SK-N-SH (cell line): Measurements from ENCODE around the gene IL12RB1.

Source experiments
- EP300 ChIP-seq, 2 experiments: IDR thresholded peaks; 2 replicates each; pipeline versions ENCODE4 v1.4.0 to v1.6.1; 2012; ENCODE audit warnings: borderline replicate concordance in 1 of 2, low read depth in 1 of 2, low read length in 1 of 2
- GABPA ChIP-seq: IDR thresholded peaks from 2 replicates; pipeline ENCODE4 v1.4.0; 2012; ENCODE audit warnings: low read depth, mild to moderate bottlenecking
- IRF3 ChIP-seq: fragments of 150-350 bp; IDR thresholded peaks from 2 replicates; pipeline ENCODE4 v1.6.1; 2016; ENCODE audit warnings: mild to moderate bottlenecking, low read depth, low read length
- JUND ChIP-seq: IDR thresholded peaks from 2 replicates; pipeline ENCODE4 v1.4.0; 2012
- MXI1 ChIP-seq: IDR thresholded peaks from 2 replicates; pipeline ENCODE4 v1.6.1; 2012; ENCODE audit warnings: mild to moderate bottlenecking, low read depth, low read length, improper control_type of control experiment
- NRF1 ChIP-seq: IDR thresholded peaks from 2 replicates; pipeline ENCODE4 v1.6.1; 2012; ENCODE audit warnings: low read depth, mild to moderate bottlenecking, low read length
- POLR2AphosphoS5 ChIP-seq: IDR thresholded peaks from 2 replicates; pipeline ENCODE4 v1.6.1; 2012; ENCODE audit warnings: low read depth, low read length
- RCOR1 ChIP-seq: fragments of 150-350 bp; IDR thresholded peaks from 2 replicates; pipeline ENCODE4 v1.6.1; 2017; ENCODE audit warnings: antibody characterized with exemption, low read length
- REST ChIP-seq: IDR thresholded peaks from 2 replicates; pipeline ENCODE4 v1.6.1; 2012; ENCODE audit warnings: mild to moderate bottlenecking, low read depth, low read length, moderate library complexity
- SMC3 ChIP-seq: IDR thresholded peaks from 2 replicates; pipeline ENCODE4 v1.6.1; 2012; ENCODE audit warnings: low read depth, low read length, improper control_type of control experiment
- TCF12 ChIP-seq: IDR thresholded peaks from 2 replicates; pipeline ENCODE4 v1.4.0; 2012
- ZBTB33 ChIP-seq: IDR thresholded peaks from 2 replicates; pipeline ENCODE4 v1.4.0; 2012; ENCODE audit warnings: low read depth, borderline replicate concordance
- TF ChIP-seq, protein P1 (sequence below): fragments of 200-600 bp; sonication (generic); IDR thresholded peaks from 2 replicates; pipeline ENCODE4 v1.6.1; 2017; ENCODE audit warnings: antibody characterized with exemption, mild to moderate bottlenecking, moderate library complexity

GRCh38 chr19:18041054-18041453, 45.7 kb downstream of the IL12RB1 start:
- TF ChIP-seq, protein P1, sequence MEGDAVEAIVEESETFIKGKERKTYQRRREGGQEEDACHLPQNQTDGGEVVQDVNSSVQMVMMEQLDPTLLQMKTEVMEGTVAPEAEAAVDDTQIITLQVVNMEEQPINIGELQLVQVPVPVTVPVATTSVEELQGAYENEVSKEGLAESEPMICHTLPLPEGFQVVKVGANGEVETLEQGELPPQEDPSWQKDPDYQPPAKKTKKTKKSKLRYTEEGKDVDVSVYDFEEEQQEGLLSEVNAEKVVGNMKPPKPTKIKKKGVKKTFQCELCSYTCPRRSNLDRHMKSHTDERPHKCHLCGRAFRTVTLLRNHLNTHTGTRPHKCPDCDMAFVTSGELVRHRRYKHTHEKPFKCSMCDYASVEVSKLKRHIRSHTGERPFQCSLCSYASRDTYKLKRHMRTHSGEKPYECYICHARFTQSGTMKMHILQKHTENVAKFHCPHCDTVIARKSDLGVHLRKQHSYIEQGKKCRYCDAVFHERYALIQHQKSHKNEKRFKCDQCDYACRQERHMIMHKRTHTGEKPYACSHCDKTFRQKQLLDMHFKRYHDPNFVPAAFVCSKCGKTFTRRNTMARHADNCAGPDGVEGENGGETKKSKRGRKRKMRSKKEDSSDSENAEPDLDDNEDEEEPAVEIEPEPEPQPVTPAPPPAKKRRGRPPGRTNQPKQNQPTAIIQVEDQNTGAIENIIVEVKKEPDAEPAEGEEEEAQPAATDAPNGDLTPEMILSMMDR, result no peak
- TF ChIP-seq JUND (no peak), EP300 (IDR thresholded peaks at IDR 0.05; ENCODE audit: borderline replicate concordance in 1 of 2, low read depth in 1 of 2, low read length in 1 of 2) (no peak), POLR2AphosphoS5 (no peak), GABPA (no peak), NRF1 (no peak), MXI1 (no peak), TCF12 (no peak), IRF3 (no peak), RCOR1 (no peak), ZBTB33 (no peak), REST (no peak), SMC3 (no peak)
